ENCODE data around the gene RDH5. TPM values are rescaled to one million over a fixed set of nuclear protein-coding genes. Genes with fewer than 3 reads are reported as not detected.

Gene RDH5
- total RNA-seq, 1 donor from 2014 or later: 16.5 TPM

- no peak for DNase-seq
- H3K36me3 Mint-ChIP-seq (ENCODE audit: low read depth): peaks cover 28% of the 10 kb centered on the region
- H3K27ac Mint-ChIP-seq: peak overlapping the region; percentile 67
- peaks cover 37% of the 10 kb centered on the region for H3K4me1 Mint-ChIP-seq
- ChIA-PET POLR2A (interaction anchor here (1.2 kb wide), 1 partner anchor 11 kb away, joined by 5 read pairs; the partner anchor contains the start of gene BLOC1S1), CTCF (interaction anchor here (1.6 kb wide), 1 partner anchor 11 kb away, joined by 4 read pairs; no protein-coding TSS in a partner anchor)
- TF ChIP-seq CTCF (IDR thresholded peaks at IDR 0.05): no peak
- H3K27me3 Mint-ChIP-seq: no peaks in the 10 kb centered on the region
- ATAC-seq (ENCODE audit: low read depth): no peak
- H3K9me3 Mint-ChIP-seq: no peaks in the 10 kb centered on the region
- peak overlapping the region; percentile 89 for H3K4me3 Mint-ChIP-seq
- intact Hi-C loops (cut with micrococcal nuclease): no loop called here
Measured at GRCh38 chr12:55726971-55727370, 6.8 kb downstream of the RDH5 start.

GRCh38 chr12:55727643-55728185 is 7.5 kb downstream of the RDH5 start:
- H3K27me3 Mint-ChIP-seq: no peaks in the 10 kb centered on the region
- ChIA-PET POLR2A (interaction anchor here (0.6 to 1.2 kb wide), 2 partner anchors 12 to 49 kb away, joined by 5 to 7 read pairs; partner anchors contain the start of gene BLOC1S1), CTCF (interaction anchor here (1.6 kb wide), 1 partner anchor 10 kb away, joined by 4 read pairs; no protein-coding TSS in a partner anchor)
- H3K4me1 Mint-ChIP-seq: peaks cover 37% of the 10 kb centered on the region
- intact Hi-C loops (cut with micrococcal nuclease): no loop called here
- H3K27ac Mint-ChIP-seq: peak overlapping the region; percentile 67
- no peak for TF ChIP-seq CTCF (IDR thresholded peaks at IDR 0.05)
- peak overlapping the region; percentile 89 for H3K4me3 Mint-ChIP-seq
- no peak for ATAC-seq (ENCODE audit: low read depth)
- H3K36me3 Mint-ChIP-seq (ENCODE audit: low read depth): peaks cover 28% of the 10 kb centered on the region
- DNase-seq: no peak
- H3K9me3 Mint-ChIP-seq: no peaks in the 10 kb centered on the region

- intact Hi-C loops (cut with micrococcal nuclease): no loop called here
- Mint-ChIP-seq H3K4me3 (peak overlapping the region; percentile 89), H3K27me3 (no peaks in the 10 kb centered on the region), H3K27ac (peak overlapping the region; percentile 67), H3K36me3 (ENCODE audit: low read depth) (peaks cover 28% of the 10 kb centered on the region), H3K4me1 (peaks cover 37% of the 10 kb centered on the region), H3K9me3 (no peaks in the 10 kb centered on the region)
- ChIA-PET CTCF (interaction anchor here (1.6 to 2.7 kb wide), 2 partner anchors 10 kb away, joined by 4 to 32 read pairs; no protein-coding TSS in a partner anchor), POLR2A (interaction anchor here (0.5 to 2.7 kb wide), 11 partner anchors 10 to 493 kb away, joined by 3 to 29 read pairs (median 6); partner anchors contain the start of genes BLOC1S1, DNAJC14, GDF11 and ORMDL2)
- ATAC-seq (ENCODE audit: low read depth) (peak; percentile 13), DNase-seq (no peak)
- no peak for TF ChIP-seq CTCF (IDR thresholded peaks at IDR 0.05)
Measured at GRCh38 chr12:55728186-55728938, 8.2 kb downstream of the RDH5 start.

- peaks cover 24% of the 10 kb centered on the region for H3K36me3 Mint-ChIP-seq (ENCODE audit: low read depth)
- intact Hi-C loops (cut with micrococcal nuclease): loop anchor here (1.0 kb wide), 2 partner anchors 9 to 13 kb away; partner anchors contain the start of gene BLOC1S1
- no peaks in the 10 kb centered on the region for H3K9me3 Mint-ChIP-seq
- H3K4me3 Mint-ChIP-seq: peak within 1 kb of the TSS; percentile 89
- DNase-seq (peak; percentile 68), ATAC-seq (ENCODE audit: low read depth) (peak; percentile 64)
- ChIA-PET POLR2A (interaction anchor here (0.5 to 2.7 kb wide), 15 partner anchors 9 to 1231 kb away, joined by 3 to 29 read pairs (median 5); partner anchors contain the start of genes BLOC1S1, DNAJC14, GDF11 and ORMDL2), CTCF (interaction anchor here (1.3 to 2.7 kb wide), 4 partner anchors 10 to 460 kb away, joined by 3 to 32 read pairs (median 5); partner anchors contain the start of gene SMARCC2)
- no peaks in the 10 kb centered on the region for H3K27me3 Mint-ChIP-seq
- H3K4me1 Mint-ChIP-seq: peaks cover 37% of the 10 kb centered on the region
- TF ChIP-seq CTCF (IDR thresholded peaks at IDR 0.05): no peak
- H3K27ac Mint-ChIP-seq: peak within 1 kb of the TSS; percentile 88
Measured at GRCh38 chr12:55728939-55729818, 9.0 kb downstream of the RDH5 start, which contains the start of gene CD63. Gene CD63, minus strand, starts transcription at chr12:55729009. Its CDS starts 668 bp downstream, at chr12:55728341.
